Measurements from ENCODE around the gene HID1. TPM values are rescaled to one million over a fixed set of nuclear protein-coding genes. Genes with fewer than 3 reads are reported as not detected.

Gene HID1
- total and polyA plus RNA-seq, 9 of the 15 experiments (the other 6 are each of a cell fraction or from before 2014, with no cell fraction given), result 0.14 to 2.1 (median 0.54) TPM; not detected in 2

DNA sequence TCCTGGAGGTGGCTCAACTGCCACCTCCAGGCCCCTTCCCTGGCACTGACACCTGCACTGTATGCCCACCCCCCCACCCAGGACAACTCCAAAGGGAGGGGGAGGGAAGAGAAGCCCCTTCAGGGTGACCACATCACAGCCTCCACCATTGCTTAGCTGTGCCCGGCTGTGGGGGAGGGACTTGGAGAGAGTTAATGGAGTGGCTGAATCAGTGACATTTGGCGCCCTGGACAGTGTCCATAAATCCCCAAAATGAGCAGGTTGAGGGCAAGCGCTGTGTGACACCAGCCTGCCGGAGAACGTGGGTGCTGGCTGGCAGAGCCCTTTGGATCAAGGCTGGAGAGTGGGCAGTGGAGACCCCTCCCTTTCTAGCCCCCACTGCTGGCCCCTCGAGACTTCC is 50.4 kb downstream of the HID1 start:
- in situ Hi-C loops (cut with MboI) (loop anchor here (5.0 kb wide), 1 partner anchor 35 kb away; no protein-coding TSS in a partner anchor), intact Hi-C loops (cut with micrococcal nuclease) (loop anchor here (10.0 kb wide), 1 partner anchor 83 kb away; no protein-coding TSS in a partner anchor)
- no peaks in the 10 kb centered on the region for H3K79me2 ChIP-seq (ENCODE audit: control insufficient read depth, insufficient read depth, low read length)
- DNase-seq (ENCODE audit: extremely low read depth in 1 of 4, low spot score in 3 of 4) (no peak), FAIRE-seq (no peak), ATAC-seq (no peak)
- POLR2A ChIA-PET, result interaction anchor here (0.6 to 1.7 kb wide), 5 partner anchors 8 to 349 kb away, joined by 3 to 7 read pairs (median 5); partner anchors contain the start of gene MIF4GD
- no peaks in the 10 kb centered on the region for H3K36me3 ChIP-seq (ENCODE audit: control insufficient read depth, insufficient read depth, low read length)
- H3K27ac ChIP-seq (ENCODE audit: extremely low read depth, low read depth, low read length), result no peak overlapping the region
- no peak overlapping the region for H2AFZ ChIP-seq (ENCODE audit: low read depth, low read length)
- WGBS (ENCODE audit: insufficient coverage, low coverage, missing lambda C conversion rate), result 33% methylated on average over 6 of the region's 6 CpGs
- no TSS peak for BruUV-seq (replicated peaks)
- H3K9ac ChIP-seq (ENCODE audit: insufficient read depth in 1 of 2, low read depth in 2 of 2, low read length in 2 of 2), result no peak overlapping the region
- H3K4me3 ChIP-seq, result no peak overlapping the region
- CTCF ChIA-PET (ENCODE audit: low intra/inter-chr PET ratio), result interaction anchor here (0.5 to 5.8 kb wide), 3 partner anchors 31 to 279 kb away, joined by 3 to 86 read pairs (median 3); no protein-coding TSS in a partner anchor
- H3K9me3 ChIP-seq (replicated peaks; ENCODE audit: control insufficient read depth, insufficient read depth, low read depth, low read length), result no peaks in the 10 kb centered on the region
- H3K4me1 ChIP-seq (replicated peaks in 1 of 2; ENCODE audit: control insufficient read depth in 2 of 2, insufficient read depth in 2 of 2, low read length in 2 of 2), result peaks cover 18 to 61% of the 10 kb centered on the region in 2 experiments
- TF ChIP-seq TRIM28 (IDR thresholded peaks at IDR 0.05) (no peak), ZBTB7A (IDR thresholded peaks at IDR 0.05; ENCODE audit: borderline replicate concordance, control insufficient read depth, low read depth, low read length) (peak; percentile 13; the same call in 1 of the 2 replicates)
- no peaks in the 10 kb centered on the region for H3K9me1 ChIP-seq (ENCODE audit: control insufficient read depth, insufficient read depth, low read length)
- no peak overlapping the region for H3K4me2 ChIP-seq (ENCODE audit: insufficient read depth, low read length)
- H3K27me3 ChIP-seq (ENCODE audit: control insufficient read depth in 2 of 2, insufficient read depth in 2 of 2, low read length in 2 of 2), result peaks cover 9 to 28% of the 10 kb centered on the region in 2 experiments; a peak in 4 of 5 replicates
- no peaks in the 10 kb centered on the region for H4K20me1 ChIP-seq (replicated peaks; ENCODE audit: control insufficient read depth, insufficient read depth, low read length)

DNA sequence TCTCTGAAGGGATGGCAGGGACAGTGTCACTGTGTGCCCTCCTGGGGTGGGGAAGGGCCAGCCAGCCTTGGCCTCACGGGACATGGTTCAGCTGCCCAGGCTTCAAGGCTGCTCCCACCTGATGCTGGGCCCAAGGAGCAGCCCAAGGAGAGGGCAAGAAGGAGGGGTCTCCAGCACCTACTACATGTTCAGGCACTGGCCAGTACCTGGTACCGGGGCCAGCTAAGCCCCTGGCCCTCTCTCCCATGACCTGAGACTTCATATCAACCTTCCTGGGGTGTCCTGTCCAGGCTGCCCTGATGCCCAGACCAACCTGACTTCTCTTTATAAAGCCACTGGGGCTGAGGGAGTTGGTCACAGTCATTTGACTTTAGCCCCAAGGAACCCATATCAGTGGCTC is 50.8 kb downstream of the HID1 start:
- H3K9me3 ChIP-seq (replicated peaks; ENCODE audit: control insufficient read depth, insufficient read depth, low read depth, low read length), result no peaks in the 10 kb centered on the region
- peak overlapping the region in 1 of 2 experiments; percentile 59; a peak in 1 of 4 replicates for H3K9ac ChIP-seq (ENCODE audit: insufficient read depth in 1 of 2, low read depth in 2 of 2, low read length in 2 of 2)
- ChIA-PET CTCF (ENCODE audit: low intra/inter-chr PET ratio) (interaction anchor here (0.5 to 5.8 kb wide), 2 partner anchors 38 to 280 kb away, joined by 3 to 86 read pairs; no protein-coding TSS in a partner anchor), POLR2A (interaction anchor here (1.1 to 1.7 kb wide), 3 partner anchors 8 to 40 kb away, joined by 5 to 7 read pairs (median 5); no protein-coding TSS in a partner anchor)
- FAIRE-seq, result no peak
- H2AFZ ChIP-seq (ENCODE audit: low read depth, low read length), result no peak overlapping the region
- DNase-seq (ENCODE audit: extremely low read depth in 1 of 4, low spot score in 3 of 4), result no peak
- H3K4me3 ChIP-seq, result no peak overlapping the region
- H3K27ac ChIP-seq (ENCODE audit: extremely low read depth, low read depth, low read length), result no peak overlapping the region
- ATAC-seq, result no peak
- H3K27me3 ChIP-seq (ENCODE audit: control insufficient read depth in 2 of 2, insufficient read depth in 2 of 2, low read length in 2 of 2), result peaks cover 9 to 25% of the 10 kb centered on the region in 2 experiments; a peak in 4 of 5 replicates
- H3K79me2 ChIP-seq (ENCODE audit: control insufficient read depth, insufficient read depth, low read length), result no peaks in the 10 kb centered on the region
- H3K36me3 ChIP-seq (ENCODE audit: control insufficient read depth, insufficient read depth, low read length), result no peaks in the 10 kb centered on the region
- TF ChIP-seq NCOA1 (IDR thresholded peaks at IDR 0.05; ENCODE audit: low read depth) (no peak), SETDB1 (IDR thresholded peaks at IDR 0.05; ENCODE audit: low read length) (no peak), RBBP5 (IDR thresholded peaks at IDR 0.05; ENCODE audit: borderline replicate concordance, insufficient read depth, low read length, poor library complexity, severe bottlenecking) (peak; percentile 20)
- TF ChIP-seq, protein P1, sequence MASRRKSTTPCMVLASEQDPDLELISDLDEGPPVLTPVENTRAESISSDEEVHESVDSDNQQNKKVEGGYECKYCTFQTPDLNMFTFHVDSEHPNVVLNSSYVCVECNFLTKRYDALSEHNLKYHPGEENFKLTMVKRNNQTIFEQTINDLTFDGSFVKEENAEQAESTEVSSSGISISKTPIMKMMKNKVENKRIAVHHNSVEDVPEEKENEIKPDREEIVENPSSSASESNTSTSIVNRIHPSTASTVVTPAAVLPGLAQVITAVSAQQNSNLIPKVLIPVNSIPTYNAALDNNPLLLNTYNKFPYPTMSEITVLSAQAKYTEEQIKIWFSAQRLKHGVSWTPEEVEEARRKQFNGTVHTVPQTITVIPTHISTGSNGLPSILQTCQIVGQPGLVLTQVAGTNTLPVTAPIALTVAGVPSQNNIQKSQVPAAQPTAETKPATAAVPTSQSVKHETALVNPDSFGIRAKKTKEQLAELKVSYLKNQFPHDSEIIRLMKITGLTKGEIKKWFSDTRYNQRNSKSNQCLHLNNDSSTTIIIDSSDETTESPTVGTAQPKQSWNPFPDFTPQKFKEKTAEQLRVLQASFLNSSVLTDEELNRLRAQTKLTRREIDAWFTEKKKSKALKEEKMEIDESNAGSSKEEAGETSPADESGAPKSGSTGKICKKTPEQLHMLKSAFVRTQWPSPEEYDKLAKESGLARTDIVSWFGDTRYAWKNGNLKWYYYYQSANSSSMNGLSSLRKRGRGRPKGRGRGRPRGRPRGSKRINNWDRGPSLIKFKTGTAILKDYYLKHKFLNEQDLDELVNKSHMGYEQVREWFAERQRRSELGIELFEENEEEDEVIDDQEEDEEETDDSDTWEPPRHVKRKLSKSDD (conservative IDR thresholded peaks at IDR 0.05; ENCODE audit: low read length), result no peak
- intact Hi-C loops (cut with micrococcal nuclease) (loop anchor here (10.0 kb wide), 1 partner anchor 83 kb away; no protein-coding TSS in a partner anchor), in situ Hi-C loops (cut with MboI) (loop anchor here (5.0 kb wide), 1 partner anchor 36 kb away; no protein-coding TSS in a partner anchor)
- H3K4me2 ChIP-seq (ENCODE audit: insufficient read depth, low read length), result no peak overlapping the region
- 71% methylated on average over 2 of the region's 2 CpGs for WGBS (ENCODE audit: insufficient coverage, low coverage, missing lambda C conversion rate)
- H3K4me1 ChIP-seq (replicated peaks in 1 of 2; ENCODE audit: control insufficient read depth in 2 of 2, insufficient read depth in 2 of 2, low read length in 2 of 2), result peaks cover 18 to 63% of the 10 kb centered on the region in 2 experiments
- H3K9me1 ChIP-seq (ENCODE audit: control insufficient read depth, insufficient read depth, low read length), result no peaks in the 10 kb centered on the region
- BruUV-seq (replicated peaks), result no TSS peak
- H4K20me1 ChIP-seq (replicated peaks; ENCODE audit: control insufficient read depth, insufficient read depth, low read length), result no peaks in the 10 kb centered on the region
